ENCODE data around the gene NPFF.

Gene NPFF

GRCh38 chr12:53513712-53514410, 6.6 kb upstream of the NPFF start:
- DNase-seq, result no peak

GRCh38 chr12:53510181-53510812, 3.0 kb upstream of the NPFF start:
- DNase-seq, result no peak

DNA sequence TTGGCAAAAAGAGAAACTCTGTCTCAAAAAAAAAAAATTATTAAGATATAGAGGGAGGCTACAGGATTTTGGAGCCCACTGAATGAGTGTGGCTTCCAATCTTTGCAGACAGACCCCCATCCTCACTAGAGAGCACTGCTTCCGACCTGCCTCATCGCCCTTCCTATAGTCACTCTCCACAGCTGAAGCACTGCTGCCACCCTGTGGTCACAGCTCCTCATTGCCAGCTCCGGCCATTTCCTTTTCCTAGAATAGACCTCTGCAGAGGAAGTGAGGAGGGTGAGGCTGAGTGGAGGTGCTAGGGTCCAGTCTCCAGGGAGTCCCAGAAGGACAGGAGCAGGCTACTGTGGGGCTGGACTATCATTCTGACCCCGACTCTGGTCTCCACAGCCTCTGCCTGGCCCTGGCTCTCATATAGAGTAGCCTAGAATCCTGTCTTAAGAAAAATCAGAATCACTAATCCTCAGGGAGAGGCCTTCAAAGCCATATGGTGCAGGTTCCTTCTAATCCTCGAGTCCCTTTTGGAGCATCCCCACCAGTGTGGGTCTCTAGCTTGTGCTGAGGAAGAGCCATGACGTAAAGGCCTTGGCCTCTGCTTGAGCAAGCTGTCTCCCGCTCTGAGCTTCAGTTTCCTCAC, 1.4 kb upstream of the NPFF start:
- DNase-seq, result peak; percentile 49 to 79 (median 71)

- DNase-seq, result no peak
Measured at GRCh38 chr12:53507603-53507885, 260 bp upstream of the NPFF start.

- no peak for DNase-seq
Measured at GRCh38 chr12:53506450-53506785, 866 bp downstream of the NPFF start.

DNA sequence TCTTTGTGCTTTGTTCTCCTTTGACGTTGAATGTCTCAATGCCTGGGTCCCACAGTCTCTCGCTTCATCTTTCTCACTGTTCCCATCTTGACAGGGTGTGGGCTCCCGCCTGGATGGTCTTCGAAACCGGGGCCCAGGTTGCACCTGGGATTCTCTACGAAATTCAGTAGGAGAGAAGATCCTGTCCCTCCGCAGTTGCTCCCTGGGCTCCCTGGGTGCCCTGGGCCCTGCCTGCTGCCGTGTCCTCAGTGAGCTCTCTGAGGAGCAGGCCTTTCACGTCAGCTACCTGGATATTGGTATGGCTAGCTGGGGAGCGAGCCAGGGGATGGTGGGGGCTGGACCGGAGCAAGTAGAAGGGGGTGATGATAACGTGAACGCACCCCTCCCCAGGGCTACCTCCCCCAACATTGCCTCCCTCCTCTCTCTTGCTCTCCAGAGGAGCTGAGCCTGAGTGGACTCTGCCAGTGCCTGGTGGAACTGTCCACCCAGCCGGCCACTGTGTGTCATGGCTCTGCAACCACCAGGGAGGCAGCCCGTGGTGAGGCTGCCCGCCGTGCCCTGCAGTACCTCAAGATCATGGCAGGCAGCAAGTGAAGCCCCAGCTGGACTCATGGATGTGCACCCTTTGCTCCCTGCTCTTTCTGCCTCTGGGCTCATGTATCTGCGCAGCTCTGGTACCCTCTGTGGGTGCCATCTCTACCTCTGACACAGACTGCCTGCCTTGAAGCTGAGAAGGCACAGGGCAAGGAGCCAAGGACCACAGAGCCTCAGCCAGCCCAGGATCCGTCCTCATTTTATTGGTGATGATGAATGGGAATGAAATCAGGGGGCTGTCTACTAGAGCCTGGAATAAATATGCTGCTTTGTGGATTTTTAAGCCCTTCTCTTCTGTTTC, 1.5 kb downstream of the NPFF start:
- no peak for DNase-seq

DNA sequence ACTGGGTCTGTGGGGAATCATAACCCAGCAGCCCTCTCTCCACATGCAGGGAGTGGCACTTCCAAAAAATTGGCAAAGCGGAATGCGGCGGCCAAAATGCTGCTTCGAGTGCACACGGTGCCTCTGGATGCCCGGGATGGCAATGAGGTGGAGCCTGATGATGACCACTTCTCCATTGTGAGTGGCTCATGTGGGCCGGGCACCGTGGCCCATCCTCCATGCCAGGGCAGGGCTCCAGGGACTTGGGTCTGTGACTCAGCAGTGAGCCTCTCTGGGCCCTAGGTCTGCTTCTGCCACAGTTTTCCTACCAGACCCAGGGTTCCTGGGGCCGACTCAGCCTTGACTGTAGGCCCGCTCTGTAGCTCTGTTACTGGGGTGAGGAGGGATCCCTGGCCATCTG, 2.2 kb downstream of the NPFF start:
- no peak for DNase-seq

GRCh38 chr12:53504004-53504920, 3.0 kb downstream of the NPFF start:
- DNase-seq, result no peak

DNA sequence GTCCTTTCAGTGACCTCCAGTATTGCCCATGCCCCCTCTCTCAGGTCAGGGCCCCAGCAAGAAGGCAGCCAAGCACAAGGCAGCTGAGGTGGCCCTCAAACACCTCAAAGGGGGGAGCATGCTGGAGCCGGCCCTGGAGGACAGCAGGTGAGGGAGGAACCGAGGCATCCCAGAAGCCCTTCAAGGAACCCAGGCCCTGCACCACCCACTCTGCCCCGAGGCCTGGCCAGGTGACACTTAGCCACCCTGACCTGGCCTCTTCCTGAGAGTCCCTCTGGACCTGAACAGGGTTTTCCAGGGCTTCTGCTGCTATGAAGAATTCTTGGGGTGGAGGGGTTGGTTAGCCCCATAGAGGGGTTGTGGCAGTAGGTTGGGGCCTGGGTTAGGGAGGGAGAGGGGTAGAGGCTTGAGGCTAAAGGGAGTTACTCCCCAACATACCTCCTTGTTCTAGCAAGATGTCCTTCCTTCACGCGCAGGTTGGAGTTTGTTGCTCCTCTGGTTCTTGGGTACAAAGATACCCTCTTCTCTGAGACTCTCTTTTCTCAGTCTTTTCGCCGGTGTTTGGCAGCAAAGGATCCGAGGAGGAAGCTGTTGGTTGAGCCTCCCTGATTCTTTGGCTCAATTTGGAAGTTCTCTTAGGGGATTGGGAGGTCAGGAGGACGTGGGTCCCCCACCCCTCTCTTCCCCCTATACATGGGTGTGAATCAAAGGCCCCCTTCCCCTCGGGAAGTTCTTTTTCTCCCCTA, 4.1 kb downstream of the NPFF start:
- no peak for DNase-seq

- DNase-seq, result no peak
Measured at GRCh38 chr12:53502331-53502730, 5.0 kb downstream of the NPFF start.

GRCh38 chr12:53501615-53502181, 5.6 kb downstream of the NPFF start:
- DNase-seq, result no peak

GRCh38 chr12:53500776-53501614, 6.3 kb downstream of the NPFF start, which contains the start of gene TARBP2:
Gene TARBP2 (plus strand): TSS chr12:53501283. CDS start chr12:53501409, 126 bp downstream.
- peak; percentile 93 to 99 (median 96) for DNase-seq

DNA sequence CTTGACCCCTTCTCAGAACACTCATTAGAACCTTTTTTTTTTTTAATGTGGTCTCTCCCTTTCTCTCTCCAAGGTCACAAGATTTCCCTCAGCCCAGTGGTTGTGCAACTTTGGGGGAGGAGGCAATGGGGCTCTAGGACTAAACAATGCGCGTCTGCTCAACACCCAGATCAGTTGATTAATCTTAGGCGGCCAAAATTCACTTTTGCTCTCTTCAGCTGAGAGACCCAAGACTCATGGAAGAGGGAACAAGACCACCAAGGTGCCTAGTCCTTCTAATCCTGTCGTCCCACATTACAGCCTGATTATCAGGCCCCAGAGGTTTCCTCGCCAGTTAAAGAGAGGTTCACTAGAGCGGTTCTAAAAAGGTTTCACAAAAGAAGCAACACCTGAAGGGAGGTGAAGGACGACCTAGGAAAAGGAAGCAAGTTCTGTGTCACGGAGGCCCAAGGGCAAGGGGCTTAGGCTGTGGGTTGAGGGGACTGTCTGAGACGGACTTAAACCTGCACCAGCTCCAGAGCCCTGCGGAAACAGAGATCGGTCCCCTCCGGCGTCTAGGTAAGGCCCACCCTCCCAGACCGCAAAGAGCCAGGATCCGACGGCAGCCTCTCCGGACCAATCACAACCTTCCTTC, 7.0 kb downstream of the NPFF start:
- DNase-seq, result no peak

DNA sequence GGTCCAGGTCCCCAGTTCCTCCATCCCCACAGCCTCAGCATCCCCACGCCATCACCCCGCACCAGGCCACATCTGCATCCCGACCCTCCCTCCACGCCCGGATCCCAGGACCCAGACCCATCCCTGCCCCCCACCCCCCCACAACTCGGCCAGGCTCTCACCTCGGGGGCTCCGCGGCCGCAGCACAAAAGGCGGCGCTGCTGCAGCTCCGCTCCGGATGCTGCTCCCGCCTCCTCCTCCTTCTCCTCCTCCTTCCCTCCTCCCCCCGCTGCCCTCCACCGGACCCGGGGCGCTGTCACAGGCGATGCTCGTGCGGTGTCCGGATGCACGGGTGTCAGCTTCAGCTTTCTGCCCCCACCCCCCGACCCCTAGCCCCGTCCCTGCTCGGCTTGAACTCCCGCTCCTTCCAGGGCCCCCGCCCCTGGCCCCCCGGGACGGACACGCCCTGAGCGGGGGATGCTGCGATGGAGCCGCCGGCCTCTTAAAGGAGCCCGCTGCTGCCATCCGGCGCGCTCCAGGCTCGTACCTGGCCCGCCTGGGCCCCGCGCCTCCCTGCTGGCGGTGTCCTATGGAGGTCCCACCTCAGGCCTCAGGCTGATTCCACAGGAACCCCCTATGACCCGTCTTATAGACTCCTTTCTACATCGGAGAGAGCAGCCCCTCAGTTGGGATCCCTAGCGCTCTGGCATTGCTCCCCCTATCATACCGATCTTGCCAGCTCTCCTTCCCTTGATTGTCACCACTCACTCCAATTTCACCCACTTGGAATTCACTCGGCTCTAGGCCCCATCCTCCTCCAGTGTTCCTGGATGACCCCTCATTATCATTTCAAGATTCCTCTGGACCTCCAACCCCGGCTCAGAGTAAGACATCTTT, 7.8 kb downstream of the NPFF start, which contains the start of gene MAP3K12:
Gene MAP3K12, minus strand, starts transcription at position 193 of the 876 bp plus-strand sequence. CDS start 12,067 bp downstream, outside the sequence.
- DNase-seq, result peak; percentile 45 to 64 (median 55)

DNA sequence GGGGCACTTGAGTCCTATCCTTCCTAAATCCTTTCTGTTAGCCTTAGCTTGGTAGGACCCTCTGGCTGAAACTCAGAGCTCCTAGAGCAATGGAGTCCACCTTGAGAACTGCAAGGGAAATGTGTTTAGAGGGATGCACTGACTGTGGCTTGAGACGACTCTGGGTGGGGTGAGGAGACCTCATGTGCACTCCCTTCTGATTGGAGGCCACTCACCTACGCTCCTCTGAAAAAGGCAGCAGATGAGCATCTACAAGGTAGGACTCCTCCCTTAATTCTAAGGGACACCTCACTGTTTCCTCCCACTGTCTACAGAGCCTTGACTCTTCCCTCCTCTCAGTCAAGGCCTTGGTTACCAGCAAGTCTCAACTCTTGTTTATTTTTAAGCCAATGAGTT, 9.1 kb downstream of the NPFF start:
- no peak for DNase-seq

GRCh38 chr12:53497461-53497860, 9.8 kb downstream of the NPFF start:
- no peak for DNase-seq

GRCh38 chr12:53496752-53497032, 10.6 kb downstream of the NPFF start:
- DNase-seq, result no peak

- DNase-seq, result no peak
Measured at GRCh38 chr12:53495903-53496751, 11.2 kb downstream of the NPFF start.
